OCI-LY3 (cell line): Measurements from ENCODE around the gene GOLGA6A.

Source experiments
- EZH2phosphoT487 ChIP-seq: fragments of 200-600 bp; shearing (Covaris generic); IDR thresholded peaks from 2 replicates; pipeline ENCODE4 v1.6.1; 2018; ENCODE audit warnings: antibody characterized with exemption, mixed run types, low read depth
- TF ChIP-seq, protein P1 (sequence below): fragments of 200-600, 300-600 bp; sonication (generic); IDR thresholded peaks from 2 replicates; pipeline ENCODE4 v1.5.1; 2014; ENCODE audit warnings: antibody characterized with exemption, low read length, low read depth

GRCh38 chr15:74060251-74060650 is 22.1 kb downstream of the GOLGA6A start:
- TF ChIP-seq, protein P1, sequence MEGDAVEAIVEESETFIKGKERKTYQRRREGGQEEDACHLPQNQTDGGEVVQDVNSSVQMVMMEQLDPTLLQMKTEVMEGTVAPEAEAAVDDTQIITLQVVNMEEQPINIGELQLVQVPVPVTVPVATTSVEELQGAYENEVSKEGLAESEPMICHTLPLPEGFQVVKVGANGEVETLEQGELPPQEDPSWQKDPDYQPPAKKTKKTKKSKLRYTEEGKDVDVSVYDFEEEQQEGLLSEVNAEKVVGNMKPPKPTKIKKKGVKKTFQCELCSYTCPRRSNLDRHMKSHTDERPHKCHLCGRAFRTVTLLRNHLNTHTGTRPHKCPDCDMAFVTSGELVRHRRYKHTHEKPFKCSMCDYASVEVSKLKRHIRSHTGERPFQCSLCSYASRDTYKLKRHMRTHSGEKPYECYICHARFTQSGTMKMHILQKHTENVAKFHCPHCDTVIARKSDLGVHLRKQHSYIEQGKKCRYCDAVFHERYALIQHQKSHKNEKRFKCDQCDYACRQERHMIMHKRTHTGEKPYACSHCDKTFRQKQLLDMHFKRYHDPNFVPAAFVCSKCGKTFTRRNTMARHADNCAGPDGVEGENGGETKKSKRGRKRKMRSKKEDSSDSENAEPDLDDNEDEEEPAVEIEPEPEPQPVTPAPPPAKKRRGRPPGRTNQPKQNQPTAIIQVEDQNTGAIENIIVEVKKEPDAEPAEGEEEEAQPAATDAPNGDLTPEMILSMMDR: no peak
- no peak for TF ChIP-seq EZH2phosphoT487
